Activated CD8-positive, alpha-beta memory T cell treated with anti-CD3 and anti-CD28 coated beads, Interleukin-2, amount 10 ng/mL, durations not matched to agents 7 days and 5 days (primary cell): ENCODE data around the gene SH3PXD2B. TPM values are rescaled to one million over a fixed set of nuclear protein-coding genes. Genes with fewer than 3 reads are reported as not detected.

Experiments used
- ATAC-seq: fragments of 150-1000 bp; cut with Tn5 transposase; one replicate; pipeline ENCODE4 v1.10.0; 2021; ENCODE audit warnings: moderate library complexity
- CTCF ChIA-PET: fragments of 350-600 bp; sonication (Branson Sonifier 250); formaldehyde crosslinking; loops from one replicate; lab custom pipeline; 2021; ENCODE audit warnings: antibody characterized with exemption; lab: Charles Lee
- DNase-seq: peaks from one replicate; pipeline ENCODE4 v3.0.0-alpha.2; 2020
- H3K27ac Mint-ChIP-seq: one replicate; pipeline ENCODE4 v1.8.0; 2021; ENCODE audit warnings: mild to moderate bottlenecking, mixed read lengths
- H3K27me3 Mint-ChIP-seq: one replicate; pipeline ENCODE4 v1.8.0; 2021; ENCODE audit warnings: mixed read lengths
- H3K36me3 Mint-ChIP-seq: one replicate; pipeline ENCODE4 v1.8.0; 2021; ENCODE audit warnings: mild to moderate bottlenecking, mixed read lengths
- H3K4me1 Mint-ChIP-seq: one replicate; pipeline ENCODE4 v1.8.0; 2021; ENCODE audit warnings: mixed read lengths
- H3K4me3 Mint-ChIP-seq: one replicate; pipeline ENCODE4 v1.8.0; 2021; ENCODE audit warnings: mild to moderate bottlenecking, moderate library complexity, mixed read lengths
- H3K9me3 Mint-ChIP-seq: one replicate; pipeline ENCODE4 v1.8.0; 2022; ENCODE audit warnings: low read depth, mixed read lengths
- total RNA-seq, 2 experiments: library from RNA; stranded (reverse); gene quantifications; one replicate each; pipeline ENCODE4 v1.2.3, GENCODE V29; 2021

The SH3PXD2B gene
- total RNA-seq, 2 experiments from 2014 or later: 0.06 to 0.12 TPM

- Mint-ChIP-seq H3K9me3 (no peaks in the 10 kb centered on the region), H3K4me3 (no peak overlapping the region), H3K27me3 (peaks cover 2% of the 10 kb centered on the region), H3K4me1 (no peaks in the 10 kb centered on the region), H3K36me3 (no peaks in the 10 kb centered on the region), H3K27ac (no peak overlapping the region)
- no peak for DNase-seq
- CTCF ChIA-PET: interaction anchor here (1.1 kb wide), 1 partner anchor 8 kb away, joined by 3 read pairs; no protein-coding TSS in a partner anchor
- ATAC-seq: no peak
Observed at GRCh38 chr5:172319708-172320441, 134.4 kb downstream of the SH3PXD2B start.

GRCh38 chr5:172315587-172316493 lies 138.5 kb downstream of the SH3PXD2B start:
- DNase-seq: no peak
- Mint-ChIP-seq H3K4me1 (no peaks in the 10 kb centered on the region), H3K27ac (no peak overlapping the region), H3K27me3 (peaks cover 6% of the 10 kb centered on the region), H3K4me3 (no peak overlapping the region), H3K9me3 (no peaks in the 10 kb centered on the region), H3K36me3 (no peaks in the 10 kb centered on the region)
- CTCF ChIA-PET: no interaction called here
- no peak for ATAC-seq

GRCh38 chr5:172313915-172314314 lies 140.4 kb downstream of the SH3PXD2B start:
- H3K9me3 Mint-ChIP-seq: no peaks in the 10 kb centered on the region
- DNase-seq: no peak
- H3K27ac Mint-ChIP-seq: no peak overlapping the region
- CTCF ChIA-PET: interaction anchor here (0.7 kb wide), 1 partner anchor 10 kb away, joined by 3 read pairs; no protein-coding TSS in a partner anchor
- H3K27me3 Mint-ChIP-seq: peaks cover 9% of the 10 kb centered on the region
- no peak overlapping the region for H3K4me3 Mint-ChIP-seq
- ATAC-seq: no peak
- no peaks in the 10 kb centered on the region for H3K36me3 Mint-ChIP-seq
- no peaks in the 10 kb centered on the region for H3K4me1 Mint-ChIP-seq

- CTCF ChIA-PET: no interaction called here
- Mint-ChIP-seq H3K36me3 (no peaks in the 10 kb centered on the region), H3K9me3 (no peaks in the 10 kb centered on the region), H3K27ac (no peak overlapping the region), H3K4me1 (no peaks in the 10 kb centered on the region), H3K4me3 (no peak overlapping the region), H3K27me3 (peaks cover 9% of the 10 kb centered on the region)
- ATAC-seq (no peak), DNase-seq (no peak)
Observed at GRCh38 chr5:172312286-172312685, 142.0 kb downstream of the SH3PXD2B start.

- CTCF ChIA-PET: no interaction called here
- no peak for DNase-seq
Observed at GRCh38 chr5:172311605-172312004, 142.7 kb downstream of the SH3PXD2B start.

GRCh38 chr5:172311026-172311425 lies 143.3 kb downstream of the SH3PXD2B start:
- Mint-ChIP-seq H3K36me3 (no peaks in the 10 kb centered on the region), H3K27ac (no peak overlapping the region), H3K4me1 (no peaks in the 10 kb centered on the region), H3K27me3 (peaks cover 10% of the 10 kb centered on the region), H3K4me3 (no peak overlapping the region), H3K9me3 (no peaks in the 10 kb centered on the region)
- DNase-seq (no peak), ATAC-seq (no peak)
- CTCF ChIA-PET: no interaction called here

More at GRCh38 chr5:172311605-172312004, 142.7 kb downstream of the SH3PXD2B start:
- Mint-ChIP-seq H3K27me3 (peaks cover 7% of the 10 kb centered on the region), H3K36me3 (no peaks in the 10 kb centered on the region), H3K27ac (no peak overlapping the region), H3K4me1 (no peaks in the 10 kb centered on the region), H3K9me3 (no peaks in the 10 kb centered on the region), H3K4me3 (no peak overlapping the region)
- ATAC-seq: no peak

GRCh38 chr5:172305380-172305779 lies 148.9 kb downstream of the SH3PXD2B start:
- ATAC-seq (no peak), DNase-seq (no peak)
- H3K27me3 Mint-ChIP-seq: peaks cover 28% of the 10 kb centered on the region
- H3K36me3 Mint-ChIP-seq: no peaks in the 10 kb centered on the region
- H3K4me1 Mint-ChIP-seq: no peaks in the 10 kb centered on the region
- H3K9me3 Mint-ChIP-seq: no peaks in the 10 kb centered on the region
- no peak overlapping the region for H3K27ac Mint-ChIP-seq
- CTCF ChIA-PET: interaction anchor here (0.9 kb wide), 1 partner anchor 12 kb away, joined by 3 read pairs; no protein-coding TSS in a partner anchor
- no peak overlapping the region for H3K4me3 Mint-ChIP-seq

- ATAC-seq (no peak), DNase-seq (no peak)
- H3K27me3 Mint-ChIP-seq: peaks cover 29% of the 10 kb centered on the region
- no peak overlapping the region for H3K4me3 Mint-ChIP-seq
- no peak overlapping the region for H3K27ac Mint-ChIP-seq
- no peaks in the 10 kb centered on the region for H3K9me3 Mint-ChIP-seq
- CTCF ChIA-PET: interaction anchor here (1.2 kb wide), 1 partner anchor 104 kb away, joined by 3 read pairs; no protein-coding TSS in a partner anchor
- no peaks in the 10 kb centered on the region for H3K36me3 Mint-ChIP-seq
- H3K4me1 Mint-ChIP-seq: no peaks in the 10 kb centered on the region
Observed at GRCh38 chr5:172303572-172304335, 150.6 kb downstream of the SH3PXD2B start.

GRCh38 chr5:172303162-172303561 lies 151.2 kb downstream of the SH3PXD2B start:
- Mint-ChIP-seq H3K36me3 (no peaks in the 10 kb centered on the region), H3K27ac (no peak overlapping the region), H3K9me3 (no peaks in the 10 kb centered on the region), H3K4me3 (no peak overlapping the region), H3K27me3 (peaks cover 29% of the 10 kb centered on the region), H3K4me1 (no peaks in the 10 kb centered on the region)
- ATAC-seq (no peak), DNase-seq (no peak)
- CTCF ChIA-PET: interaction anchor here (0.7 kb wide), 1 partner anchor 768 kb away, joined by 3 read pairs; no protein-coding TSS in a partner anchor

GRCh38 chr5:172302047-172302710 lies 152.1 kb downstream of the SH3PXD2B start:
- Mint-ChIP-seq H3K9me3 (no peaks in the 10 kb centered on the region), H3K4me1 (no peaks in the 10 kb centered on the region), H3K27ac (no peak overlapping the region), H3K4me3 (no peak overlapping the region), H3K27me3 (peaks cover 29% of the 10 kb centered on the region), H3K36me3 (no peaks in the 10 kb centered on the region)
- no peak for DNase-seq
- CTCF ChIA-PET: no interaction called here
- no peak for ATAC-seq

GRCh38 chr5:172299916-172300439 lies 154.3 kb downstream of the SH3PXD2B start:
- H3K36me3 Mint-ChIP-seq: no peaks in the 10 kb centered on the region
- ATAC-seq: no peak
- H3K27me3 Mint-ChIP-seq: peaks cover 27% of the 10 kb centered on the region
- H3K4me1 Mint-ChIP-seq: no peaks in the 10 kb centered on the region
- no peak overlapping the region for H3K27ac Mint-ChIP-seq
- CTCF ChIA-PET: interaction anchor here (0.6 to 0.9 kb wide), 3 partner anchors 25 to 388 kb away, joined by 3 read pairs; no protein-coding TSS in a partner anchor
- no peaks in the 10 kb centered on the region for H3K9me3 Mint-ChIP-seq
- DNase-seq: no peak
- H3K4me3 Mint-ChIP-seq: no peak overlapping the region

GRCh38 chr5:172294831-172295230 lies 159.5 kb downstream of the SH3PXD2B start:
- Mint-ChIP-seq H3K27me3 (peaks cover 9% of the 10 kb centered on the region), H3K4me3 (no peak overlapping the region), H3K36me3 (no peaks in the 10 kb centered on the region), H3K27ac (no peak overlapping the region), H3K4me1 (peaks cover 2% of the 10 kb centered on the region), H3K9me3 (no peaks in the 10 kb centered on the region)
- no peak for DNase-seq
- ATAC-seq: no peak
- CTCF ChIA-PET: interaction anchor here (0.6 to 1.6 kb wide), 4 partner anchors 12 to 279 kb away, joined by 3 to 4 read pairs (median 3); partner anchors contain the start of genes STK10 and UBTD2
